GM19467 (cell line): ENCODE data around the gene RFPL4AL1.
"Not testable (repeated sequence)": the region's sequence is repeated elsewhere in the genome, so short reads cannot be mapped to it uniquely, and the experiment has no call there.

Experiments used
- ATAC-seq: cut with Tn5 transposase; IDR thresholded peaks from one replicate; pipeline ENCODE4 v1.9.1; 2021; ENCODE audit warnings: mild to moderate bottlenecking, moderate library complexity; ENCODE audit not compliant: unreplicated experiment

Gene RFPL4AL1

GRCh38 chr19:55768818-55769217, at the start of gene RFPL4AL1:
Gene RFPL4AL1 (plus strand): TSS chr19:55769118. CDS start chr19:55771805, 2,687 bp downstream.
- ATAC-seq, result not testable (repeated sequence)

- no peak for ATAC-seq
Observed at GRCh38 chr19:55720214-55720746, 48.6 kb upstream of the RFPL4AL1 start.

GRCh38 chr19:55720801-55721200, 48.1 kb upstream of the RFPL4AL1 start:
- no peak for ATAC-seq

DNA sequence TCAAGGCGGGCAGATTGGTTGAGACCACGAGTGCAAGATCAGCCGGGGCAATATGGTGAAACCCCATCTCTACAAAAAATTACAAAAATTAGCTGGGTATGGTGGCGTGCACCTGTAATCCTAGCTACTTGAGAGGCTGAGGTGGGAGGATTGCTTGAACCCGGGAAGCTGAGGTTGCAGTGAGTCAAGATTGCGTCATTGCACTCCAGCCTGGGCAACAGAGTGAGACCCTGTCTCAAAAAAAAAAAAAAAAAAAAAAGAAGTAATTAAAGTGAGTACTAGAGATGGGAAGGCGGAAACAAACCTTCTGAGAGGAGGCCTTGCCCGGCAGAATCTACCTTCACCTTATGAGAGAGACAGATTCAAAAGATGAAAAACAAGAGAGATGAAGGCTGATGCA, 45.4 kb upstream of the RFPL4AL1 start:
- no peak for ATAC-seq

DNA sequence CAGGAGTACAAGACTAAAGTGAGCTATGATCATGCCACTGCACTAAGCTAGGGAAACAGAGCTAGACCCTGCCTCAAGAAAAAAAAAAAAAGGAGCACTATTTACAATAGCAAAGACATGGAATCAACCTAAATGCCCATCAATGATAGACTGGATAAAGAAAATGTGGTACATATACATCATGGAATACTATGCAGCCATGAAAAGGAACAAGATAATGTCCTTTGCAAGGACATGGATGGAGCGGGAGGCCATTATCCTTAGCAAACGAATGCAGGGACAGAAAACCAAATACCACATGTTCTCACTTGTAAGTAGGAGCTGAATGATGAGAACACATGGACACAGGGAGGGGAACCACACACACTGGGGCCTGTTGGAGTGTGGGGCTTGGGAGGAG, 38.5 kb upstream of the RFPL4AL1 start:
- ATAC-seq, result not testable (repeated sequence)

GRCh38 chr19:55738302-55738701, 30.6 kb upstream of the RFPL4AL1 start, which contains the start of gene NLRP9:
Gene NLRP9 (minus strand): TSS chr19:55738402. CDS start chr19:55738374, 28 bp downstream.
- no peak for ATAC-seq

- no peak for ATAC-seq
Observed at GRCh38 chr19:55750715-55751114, 18.2 kb upstream of the RFPL4AL1 start.

GRCh38 chr19:55753401-55753800, 15.5 kb upstream of the RFPL4AL1 start:
- no peak for ATAC-seq

DNA sequence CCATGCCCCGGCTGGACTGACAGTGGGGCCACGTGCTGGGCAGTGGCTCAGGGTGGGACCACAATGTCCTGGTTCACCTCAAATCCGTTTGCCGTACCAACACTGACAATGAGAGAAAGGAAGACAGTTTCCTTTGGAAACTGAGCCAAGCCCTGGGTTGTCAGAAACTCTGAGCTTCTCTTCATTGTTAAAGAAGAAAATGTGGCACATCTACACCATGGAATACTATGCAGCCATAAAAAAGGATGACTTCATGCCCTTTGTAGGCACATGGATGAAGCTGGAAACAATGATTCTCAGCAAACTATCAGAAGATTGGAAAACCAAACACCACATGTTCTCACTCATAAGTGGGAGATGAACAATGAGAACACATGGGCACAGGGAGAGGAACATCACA, 12.1 kb upstream of the RFPL4AL1 start:
- not testable (repeated sequence) for ATAC-seq

DNA sequence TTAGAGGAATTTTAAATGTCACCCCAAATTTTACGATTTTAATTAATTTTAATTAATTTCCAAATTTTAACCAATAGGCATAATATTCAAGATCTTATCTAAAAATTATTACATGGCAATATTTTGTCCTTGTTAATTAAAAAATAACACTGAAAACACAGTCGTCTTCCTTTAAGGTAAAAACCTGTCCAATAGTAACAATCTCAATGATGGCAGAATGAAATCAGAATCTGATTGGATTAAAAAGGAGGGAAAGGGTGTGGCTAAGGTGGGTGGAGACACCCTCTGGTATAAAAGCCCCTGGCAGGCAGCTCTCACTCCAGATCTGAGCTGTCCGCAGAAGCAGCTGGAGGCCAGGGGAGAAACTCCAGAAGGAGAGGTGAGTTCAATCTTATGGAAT, 10.1 kb upstream of the RFPL4AL1 start, which contains the start of gene RFPL4A:
Gene RFPL4A, plus strand, starts transcription at position 301 of the 400 bp plus-strand sequence. CDS start 2,704 bp downstream, outside the sequence.
- not testable (repeated sequence) for ATAC-seq

GRCh38 chr19:55766466-55766865, 2.5 kb upstream of the RFPL4AL1 start:
- ATAC-seq, result no peak

GRCh38 chr19:55769632-55770031, 714 bp downstream of the RFPL4AL1 start:
- not testable (repeated sequence) for ATAC-seq

DNA sequence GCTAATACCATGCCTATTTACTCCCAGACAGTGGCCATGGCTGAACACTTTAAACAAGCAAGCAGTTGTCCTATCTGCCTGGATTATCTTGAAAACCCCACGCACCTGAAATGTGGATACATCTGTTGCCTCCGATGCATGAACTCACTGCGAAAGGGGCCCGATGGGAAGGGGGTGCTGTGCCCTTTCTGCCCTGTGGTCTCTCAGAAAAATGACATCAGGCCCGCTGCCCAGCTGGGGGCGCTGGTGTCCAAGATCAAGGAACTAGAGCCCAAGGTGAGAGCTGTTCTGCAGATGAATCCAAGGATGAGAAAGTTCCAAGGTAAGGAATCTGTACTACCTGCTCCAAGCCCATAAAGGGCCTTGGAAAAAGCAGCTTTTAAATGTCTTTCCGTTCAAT, 8.6 kb downstream of the RFPL4AL1 start:
- ATAC-seq, result no peak

DNA sequence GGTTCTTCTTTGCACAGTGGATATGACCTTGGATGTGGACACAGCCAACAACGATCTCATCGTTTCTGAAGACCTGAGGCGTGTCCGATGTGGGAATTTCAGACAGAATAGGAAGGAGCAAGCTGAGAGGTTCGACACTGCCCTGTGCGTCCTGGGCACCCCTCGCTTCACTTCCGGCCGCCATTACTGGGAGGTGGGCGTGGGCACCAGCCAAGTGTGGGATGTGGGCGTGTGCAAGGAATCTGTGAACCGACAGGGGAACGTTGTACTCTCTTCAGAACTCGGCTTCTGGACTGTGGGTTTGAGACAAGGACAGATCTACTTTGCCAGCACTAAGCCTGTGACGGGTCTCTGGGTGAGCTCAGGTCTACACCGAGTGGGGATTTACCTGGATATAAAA, 9.4 kb downstream of the RFPL4AL1 start:
- no peak for ATAC-seq

DNA sequence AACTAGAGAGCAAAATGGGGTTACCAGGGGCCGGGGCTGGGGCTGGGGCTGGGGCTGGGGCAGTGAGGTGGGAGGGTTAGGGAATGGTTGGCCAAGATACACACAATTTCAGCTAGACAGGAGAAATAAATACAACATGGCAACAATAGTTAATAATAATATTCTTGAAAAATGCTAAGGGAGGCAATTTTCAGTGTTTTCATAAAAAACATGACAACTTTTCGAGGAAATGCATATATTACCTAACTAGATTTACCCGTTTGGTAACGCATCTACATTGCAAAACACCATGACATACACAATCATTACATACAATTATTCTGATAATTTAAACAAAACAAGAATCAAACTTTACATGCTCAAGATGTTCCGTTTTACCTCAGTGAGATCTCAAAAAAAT, 12.2 kb downstream of the RFPL4AL1 start:
- no peak for ATAC-seq

GRCh38 chr19:55795021-55795420, 26.1 kb downstream of the RFPL4AL1 start:
- ATAC-seq, result no peak

DNA sequence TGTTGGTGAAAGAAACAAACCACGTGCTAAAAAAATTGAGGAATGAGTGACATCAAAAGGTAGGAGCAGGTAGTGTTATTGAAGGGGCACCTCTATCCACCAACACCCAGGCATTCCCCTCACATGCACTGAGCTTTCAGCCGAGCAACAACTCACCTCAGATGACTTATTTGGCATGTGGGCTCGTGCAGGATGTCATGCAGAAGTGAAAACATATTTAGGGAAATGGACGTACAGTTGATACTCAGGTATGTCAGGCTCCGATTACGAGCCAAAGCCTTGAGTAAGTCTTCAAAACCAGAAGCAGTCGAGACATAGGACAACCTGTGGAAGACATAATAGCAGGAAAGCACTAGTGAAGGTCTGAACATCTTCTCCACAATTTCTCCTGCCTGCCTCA, 32.5 kb downstream of the RFPL4AL1 start:
- no peak for ATAC-seq

- ATAC-seq, result no peak
Observed at GRCh38 chr19:55802281-55802680, 33.4 kb downstream of the RFPL4AL1 start.

GRCh38 chr19:55809381-55810058, 40.6 kb downstream of the RFPL4AL1 start:
- no peak for ATAC-seq

- no peak for ATAC-seq
Observed at GRCh38 chr19:55811340-55811739, 42.4 kb downstream of the RFPL4AL1 start.

DNA sequence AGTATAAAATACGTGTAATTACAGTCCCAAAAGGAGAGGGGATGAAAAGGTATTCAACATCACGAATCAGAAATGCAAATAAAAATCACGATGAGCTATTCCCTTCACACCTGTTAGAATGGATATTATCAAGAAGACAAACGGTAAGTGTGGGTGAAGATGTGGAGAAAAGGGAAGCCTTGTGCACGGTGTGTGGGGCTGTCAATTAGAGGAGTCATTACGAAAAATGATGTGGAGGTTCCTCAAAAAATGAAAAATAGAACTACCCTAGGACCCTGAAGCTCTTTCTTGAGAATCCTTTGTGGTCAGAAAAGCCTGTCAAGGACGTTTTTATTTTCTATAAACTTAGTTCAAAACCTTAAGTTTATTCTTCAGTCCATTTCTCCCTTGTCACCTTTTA, 43.5 kb downstream of the RFPL4AL1 start:
- no peak for ATAC-seq

DNA sequence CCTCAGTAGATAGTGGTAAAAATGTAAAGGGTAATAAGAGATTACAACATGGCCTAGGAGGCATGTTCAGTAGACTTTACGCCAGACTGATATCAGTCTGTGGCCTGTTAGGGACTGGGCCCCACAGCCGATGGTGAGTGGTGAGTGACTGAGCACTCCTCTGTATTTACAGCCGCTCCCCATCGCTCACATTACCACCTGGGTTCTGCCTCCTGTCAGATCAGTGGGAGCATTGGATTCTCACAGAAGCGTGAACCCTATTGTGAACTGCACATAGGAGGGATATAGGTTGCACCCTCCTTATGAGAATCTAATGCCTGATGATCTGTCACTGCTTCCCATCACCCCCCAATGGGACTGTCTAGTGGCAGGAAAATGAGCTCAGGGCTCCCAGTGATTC, 45.0 kb downstream of the RFPL4AL1 start:
- no peak for ATAC-seq

DNA sequence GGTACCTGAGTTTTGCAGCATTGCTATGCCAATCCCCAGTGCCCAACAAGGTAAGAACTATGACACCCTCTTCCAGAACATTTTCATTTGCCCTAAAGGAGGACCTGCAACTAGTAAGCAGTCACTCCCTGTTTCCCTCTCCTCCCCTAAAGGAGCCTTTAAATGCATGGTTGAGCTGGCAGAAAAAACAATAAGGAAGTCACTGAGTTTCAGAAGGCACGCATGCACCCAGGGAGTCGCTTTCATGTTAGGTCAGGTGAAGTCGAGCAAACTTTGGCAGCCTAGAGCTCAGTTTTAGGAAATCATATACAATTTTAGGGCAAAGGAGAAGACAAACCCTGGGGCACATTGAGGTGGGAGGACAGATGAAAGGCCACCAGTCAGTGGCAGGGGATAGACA, 51.1 kb downstream of the RFPL4AL1 start:
- ATAC-seq, result no peak
